Measurements from ENCODE around the gene MAGI2.
"Not testable (repeated sequence)": the region's sequence is repeated elsewhere in the genome, so short reads cannot be mapped to it uniquely, and the experiment has no call there.

MAGI2 gene

DNA sequence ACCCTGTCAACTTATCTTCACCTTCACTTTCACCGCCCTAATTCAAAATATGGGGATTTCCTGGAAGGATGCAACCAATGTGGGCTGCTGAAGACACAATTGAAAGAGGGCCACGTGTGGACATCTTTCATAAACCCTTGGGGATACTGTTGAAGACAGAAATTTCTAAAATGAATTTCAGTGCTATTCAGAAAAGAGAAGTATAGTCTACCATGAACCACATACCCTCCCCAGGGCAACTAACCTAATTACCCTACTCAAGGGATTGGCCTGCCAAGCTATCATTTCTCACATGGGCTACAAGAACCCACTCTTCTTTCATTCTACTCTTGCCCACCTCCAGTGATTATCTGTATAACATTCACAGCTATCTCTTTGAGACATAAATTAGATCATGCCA is 1428.9 kb downstream of the MAGI2 start:
- no peak for DNase-seq (ENCODE audit: low read depth)

- no peak for DNase-seq (ENCODE audit: low read depth)
These were observed 1430.3 kb downstream of the MAGI2 start for GRCh38 chr7:78023191-78023590.

DNA sequence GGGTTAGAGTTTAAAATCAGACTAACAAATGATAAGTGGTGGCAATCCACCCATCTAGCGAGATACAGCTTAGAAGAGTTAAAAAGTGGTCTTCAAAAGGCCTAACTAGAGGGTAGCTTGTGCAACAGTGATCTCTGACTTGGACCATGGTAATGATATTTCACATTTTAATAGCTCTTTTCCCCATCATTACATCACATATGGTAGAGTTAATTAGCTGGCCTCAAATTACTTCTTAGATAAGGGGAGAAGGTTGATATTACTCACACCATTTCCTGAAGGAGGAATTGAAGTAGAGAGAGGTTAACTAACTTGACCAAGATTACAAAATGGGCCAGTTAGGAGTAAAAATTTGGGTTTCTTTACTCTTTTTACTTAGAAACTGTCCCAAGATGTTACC is 1431.3 kb downstream of the MAGI2 start:
- DNase-seq (ENCODE audit: low read depth) = no peak

GRCh38 chr7:78020874-78021249 is 1432.6 kb downstream of the MAGI2 start:
- no peak for DNase-seq (ENCODE audit: low read depth)

DNA sequence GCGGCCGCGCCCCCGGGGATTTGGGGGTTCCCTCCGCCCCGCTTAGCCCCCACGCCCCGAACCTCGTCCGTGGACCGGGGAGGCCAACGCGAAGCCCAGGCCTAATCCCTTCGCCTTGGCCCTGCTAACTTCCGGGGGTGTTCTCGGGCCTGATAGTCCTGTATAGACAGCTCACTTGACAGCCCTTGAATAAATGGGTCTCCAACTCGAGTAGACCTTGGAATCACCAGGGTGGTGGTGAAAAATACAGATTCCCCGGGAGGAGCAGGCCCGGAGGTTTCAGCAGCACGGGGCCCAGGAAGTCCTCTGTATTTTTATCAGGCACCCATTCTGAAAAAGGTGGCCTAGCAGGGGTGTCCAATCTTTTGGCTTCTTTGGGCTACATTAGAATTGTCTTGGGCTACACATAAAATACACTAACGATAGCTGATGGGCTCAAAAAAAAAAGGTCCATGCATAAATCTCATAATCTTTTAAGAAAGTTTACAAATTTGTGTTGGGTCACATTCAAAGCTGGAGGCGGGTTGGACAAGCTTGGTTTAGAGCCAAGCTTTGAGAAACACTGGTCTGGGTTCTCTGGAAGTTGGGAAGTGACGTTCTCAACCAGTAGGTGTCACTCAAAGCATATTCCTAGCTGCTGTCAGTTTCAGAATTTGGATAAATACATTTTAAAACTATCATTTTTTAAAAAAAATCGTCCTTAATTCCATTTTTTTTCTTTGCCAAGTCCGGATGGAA is 1433.2 kb downstream of the MAGI2 start:
- DNase-seq (ENCODE audit: low read depth) = peak; percentile 80

DNA sequence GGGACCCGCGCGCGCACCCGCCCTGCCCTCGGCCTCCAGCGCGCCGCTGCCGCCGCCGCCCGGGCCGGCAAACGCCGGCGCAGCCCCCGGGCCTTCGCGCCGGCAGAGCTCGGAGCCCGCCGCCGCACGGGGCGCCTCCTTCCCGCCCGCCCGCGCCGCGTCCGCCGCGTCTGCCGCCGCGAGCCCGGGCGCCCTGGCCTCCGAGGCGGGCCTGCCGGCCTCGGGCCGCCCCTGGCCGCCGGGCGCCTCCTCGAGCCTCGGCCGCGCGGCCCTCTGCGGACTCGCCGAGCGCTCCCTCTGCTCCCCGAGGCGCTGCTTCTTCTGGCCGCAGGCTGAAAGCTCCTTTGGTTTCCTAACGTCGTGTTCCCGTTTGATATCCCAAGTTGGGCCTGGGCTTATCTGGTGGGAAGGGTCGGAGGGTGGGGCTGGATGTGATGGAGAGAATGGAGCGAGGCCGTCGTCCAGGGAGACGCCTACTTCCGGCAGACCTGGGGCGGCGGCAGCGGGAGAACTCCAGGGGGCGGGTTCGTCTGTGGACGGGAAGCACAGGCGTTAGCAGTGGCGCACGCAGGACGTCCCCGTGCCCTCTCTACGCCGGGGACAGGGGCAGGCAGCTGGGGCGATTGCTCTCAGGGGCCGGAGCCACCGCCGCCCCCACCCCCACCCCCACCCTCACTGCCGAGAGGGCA is 1433.9 kb downstream of the MAGI2 start:
- DNase-seq (ENCODE audit: low read depth) = peak; percentile 79

GRCh38 chr7:78018641-78019446 is 1434.6 kb downstream of the MAGI2 start:
- DNase-seq (ENCODE audit: low read depth) = peak; percentile 33

DNA sequence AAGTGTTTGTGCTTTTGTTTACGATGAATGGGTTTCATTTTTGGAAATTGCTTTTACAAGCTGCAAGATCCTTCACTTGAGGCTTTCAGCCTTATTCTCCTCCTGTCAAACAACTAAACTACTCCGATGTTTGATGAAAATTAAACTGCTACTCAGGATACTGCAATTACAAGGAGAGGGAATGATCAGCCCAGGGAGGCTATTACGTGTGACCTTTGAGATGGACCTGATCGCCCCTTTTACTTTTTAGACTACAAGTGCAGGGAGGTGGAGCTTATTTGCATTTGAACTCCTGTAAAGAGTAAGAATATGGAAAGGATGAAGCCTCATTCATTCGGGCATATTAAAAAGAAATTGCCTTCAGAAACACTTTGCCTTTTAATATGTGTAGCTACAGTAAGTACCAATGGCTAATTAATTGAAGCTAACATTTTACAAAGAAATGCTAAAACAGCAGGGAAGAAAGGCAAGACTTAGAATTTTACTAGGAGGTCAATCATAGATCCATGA is 1435.8 kb downstream of the MAGI2 start:
- DNase-seq (ENCODE audit: low read depth) = no peak

GRCh38 chr7:78015574-78016260 is 1437.8 kb downstream of the MAGI2 start:
- no peak for DNase-seq (ENCODE audit: low read depth)

DNA sequence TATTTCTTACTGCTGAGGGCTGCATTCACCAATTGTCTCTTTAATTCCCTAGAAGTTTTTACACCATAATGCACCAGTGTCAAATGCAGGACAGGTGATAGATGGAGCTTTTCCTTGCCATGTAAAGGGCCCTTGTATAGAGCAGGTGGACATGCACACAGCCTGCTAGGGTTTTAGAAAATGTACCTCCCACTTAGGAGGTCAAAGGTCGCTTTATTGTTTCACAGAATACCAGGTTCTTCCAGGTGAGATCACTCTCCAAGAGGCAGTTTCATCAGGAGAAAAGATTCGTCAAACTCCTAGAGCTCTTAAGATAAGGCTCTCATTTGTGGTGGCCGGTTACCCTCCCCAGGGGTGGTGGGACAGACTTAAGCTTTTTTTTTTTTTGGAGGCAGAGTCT is 1439.1 kb downstream of the MAGI2 start:
- DNase-seq (ENCODE audit: low read depth) = no peak

- DNase-seq (ENCODE audit: low read depth) = no peak
These were observed 1440.1 kb downstream of the MAGI2 start for GRCh38 chr7:78013386-78013785.

DNA sequence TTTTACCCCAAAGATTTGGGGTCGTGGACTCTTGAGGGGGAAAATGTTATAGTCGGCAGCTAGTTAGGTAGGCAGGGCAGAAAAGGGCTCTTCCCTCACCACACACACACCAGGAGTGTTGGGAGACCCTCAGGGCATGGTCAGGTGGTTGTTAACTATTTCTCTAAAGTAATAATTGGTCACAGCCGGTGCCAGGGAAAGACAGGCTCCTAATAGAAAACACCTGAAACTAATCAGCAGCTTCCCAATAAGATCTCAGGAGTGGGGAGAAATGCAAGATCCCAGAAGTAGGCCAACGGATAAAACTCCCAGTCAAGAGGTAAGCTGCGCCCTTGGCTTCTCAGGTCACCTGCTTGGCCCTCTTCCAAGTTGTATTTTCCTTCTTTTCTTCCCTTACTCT is 1441.8 kb downstream of the MAGI2 start:
- DNase-seq (ENCODE audit: low read depth) = no peak

DNA sequence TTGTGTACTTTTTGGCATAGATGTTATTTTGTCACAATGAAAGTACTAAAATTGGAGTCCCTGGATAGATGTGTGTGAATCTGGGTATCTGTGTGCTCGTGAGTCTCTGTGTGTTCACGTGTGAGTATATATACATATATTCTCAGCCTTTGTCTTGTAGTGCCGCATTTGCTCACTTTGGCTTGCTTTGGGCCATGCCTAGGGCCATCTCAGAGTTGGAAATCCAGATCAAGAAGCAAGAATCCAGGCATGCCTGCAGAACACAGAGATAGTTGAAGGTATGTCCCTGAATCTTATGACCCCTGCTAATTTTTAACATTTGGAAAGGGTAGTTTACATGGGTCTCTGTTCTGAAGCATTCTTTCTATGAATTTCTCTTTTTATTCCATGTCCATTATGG is 1446.2 kb downstream of the MAGI2 start:
- DNase-seq (ENCODE audit: low read depth) = no peak

- DNase-seq (ENCODE audit: low read depth) = no peak
These were observed 1447.3 kb downstream of the MAGI2 start for GRCh38 chr7:78006063-78006755.

- DNase-seq (ENCODE audit: low read depth) = no peak
These were observed 1450.8 kb downstream of the MAGI2 start for GRCh38 chr7:78002715-78003114.

- no peak for DNase-seq (ENCODE audit: low read depth)
These were observed 1451.4 kb downstream of the MAGI2 start for GRCh38 chr7:78002021-78002420.

GRCh38 chr7:77999168-77999567 is 1454.3 kb downstream of the MAGI2 start:
- not testable (repeated sequence) for DNase-seq (ENCODE audit: low read depth)

- no peak for DNase-seq (ENCODE audit: low read depth)
These were observed 1457.8 kb downstream of the MAGI2 start for GRCh38 chr7:77995717-77996116.

GRCh38 chr7:77993838-77994237 is 1459.6 kb downstream of the MAGI2 start:
- no peak for DNase-seq (ENCODE audit: low read depth)

DNA sequence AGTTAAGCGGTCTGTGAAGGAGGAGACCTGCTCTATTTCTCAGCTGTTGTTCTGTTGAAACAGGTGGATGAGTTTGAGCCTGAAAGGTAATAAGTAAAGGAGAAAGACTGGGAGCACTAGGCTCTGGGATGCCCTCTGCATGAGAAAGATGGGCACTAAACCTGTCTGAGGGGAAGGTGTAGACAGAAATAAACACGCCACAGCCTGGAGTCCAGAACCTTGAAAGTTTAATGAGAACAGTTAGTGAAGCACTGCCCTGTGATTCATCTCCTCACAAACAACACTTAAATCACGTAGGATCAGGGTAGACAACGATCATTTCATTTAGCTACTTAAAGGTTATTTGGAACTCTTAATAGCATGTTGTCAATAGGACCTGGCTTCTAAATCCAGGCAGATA is 1461.8 kb downstream of the MAGI2 start:
- no peak for DNase-seq (ENCODE audit: low read depth)

DNA sequence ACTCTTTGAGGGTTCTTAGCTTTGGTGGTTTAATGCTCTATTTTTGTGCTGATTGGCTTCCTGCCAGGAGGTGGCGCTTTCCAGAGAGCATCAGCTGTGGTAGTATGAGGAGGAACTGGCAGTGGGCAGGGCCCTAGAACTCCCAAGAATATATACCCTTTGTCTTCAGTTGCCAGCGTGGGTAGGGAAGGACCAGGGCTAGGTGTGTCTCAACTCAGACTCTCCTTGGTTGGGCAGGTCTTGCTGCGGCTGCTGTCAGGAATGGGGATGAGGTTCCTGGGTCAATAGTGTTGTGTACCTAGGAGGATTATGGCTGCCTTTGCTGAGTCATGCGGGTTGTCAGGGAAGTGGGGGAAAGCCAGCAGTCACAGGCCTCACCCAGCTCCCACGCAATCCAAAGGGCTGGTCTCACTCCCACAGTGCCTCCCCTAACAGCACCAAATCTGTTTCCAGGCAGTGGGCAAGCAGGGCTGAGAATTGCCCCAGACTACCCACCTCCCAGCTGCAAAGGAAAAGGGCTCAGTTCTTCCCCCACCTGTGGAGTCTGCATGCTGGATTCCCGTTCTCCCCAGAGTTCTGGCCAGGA is 1463.4 kb downstream of the MAGI2 start:
- no peak for DNase-seq (ENCODE audit: low read depth)
